Karpas-422 (cell line): ENCODE results near the gene CTBP2. TPM values are rescaled to one million over a fixed set of nuclear protein-coding genes. Genes with fewer than 3 reads are reported as not detected.

ENCODE experiments used
- DNase-seq: peaks from one replicate; pipeline ENCODE4 v3.0.0-alpha.2; 2015
- H2AFZ ChIP-seq: fragments of 200-600 bp; sonication (generic); 2 replicates; pipeline ENCODE4 v1.6.1; 2014; ENCODE audit warnings: antibody characterized with exemption, low read length, mixed read lengths
- H3K27ac ChIP-seq: fragments of 200-600 bp; sonication (generic); 2 replicates; pipeline ENCODE4 v1.5.1; 2014; ENCODE audit warnings: mild to moderate bottlenecking, low read length, moderate library complexity
- H3K27me3 ChIP-seq: fragments of 200-600 bp; sonication (generic); 2 replicates; pipeline ENCODE4 v1.6.1; 2014; ENCODE audit warnings: low read length, mixed read lengths
- H3K36me3 ChIP-seq: fragments of 200-600 bp; sonication (generic); 2 replicates; pipeline ENCODE4 v1.6.1; 2014; ENCODE audit warnings: low read length, mixed read lengths; ENCODE audit not compliant: insufficient read depth
- H3K4me1 ChIP-seq: fragments of 200-600 bp; sonication (generic); 2 replicates; pipeline ENCODE4 v1.6.1; 2014; ENCODE audit warnings: mild to moderate bottlenecking, low read length, mixed read lengths
- H3K4me2 ChIP-seq: fragments of 200-600 bp; sonication (generic); 2 replicates; pipeline ENCODE4 v1.6.1; 2014; ENCODE audit warnings: low read length, low read depth, mild to moderate bottlenecking; ENCODE audit not compliant: poor library complexity, severe bottlenecking
- H3K4me3 ChIP-seq: fragments of 200-600 bp; sonication (generic); 2 replicates; pipeline ENCODE4 v1.5.1; 2014; ENCODE audit warnings: mild to moderate bottlenecking, antibody characterized with exemption, low read length, mixed read lengths
- H3K79me2 ChIP-seq: fragments of 200-600 bp; sonication (generic); 2 replicates; pipeline ENCODE4 v1.6.1; 2014; ENCODE audit warnings: mild to moderate bottlenecking, low read length, mixed read lengths
- H3K9ac ChIP-seq: fragments of 200-600 bp; sonication (generic); 2 replicates; pipeline ENCODE4 v1.6.0; 2014; ENCODE audit warnings: low read length
- H3K9me2 ChIP-seq: fragments of 200-600 bp; sonication (generic), shearing (Covaris generic); replicated peaks from 2 replicates; pipeline ENCODE4 v1.6.0; 2014; ENCODE audit warnings: mild to moderate bottlenecking, low read length, moderate library complexity; ENCODE audit not compliant: insufficient read depth
- H3K9me3 ChIP-seq: fragments of 300-700, 200-600 bp; sonication (generic); 2 replicates; pipeline ENCODE4 v1.6.1; 2014; ENCODE audit warnings: low read length, mixed read lengths
- H4K20me1 ChIP-seq: fragments of 200-600 bp; sonication (generic); 2 replicates; pipeline ENCODE4 v1.6.1; 2014; ENCODE audit warnings: mild to moderate bottlenecking, antibody characterized with exemption, low read length, low read depth; ENCODE audit not compliant: insufficient read depth
- total RNA-seq: library from RNA; depleted of rRNA; stranded (reverse); fragments of >200 nt; shearing (Covaris generic); gene quantifications from 2 replicates; pipeline ENCODE4 v1.2.3, GENCODE V29; 2014; ENCODE audit warnings: low replicate concordance

CTBP2 gene
- total RNA-seq, 1 experiment from 2014 or later, result 0.15 TPM

GRCh38 chr10:124946945-124947344 is 213.4 kb downstream of the CTBP2 start:
- H3K9me2 ChIP-seq, result no peaks in the 10 kb centered on the region
- peaks cover 9% of the 10 kb centered on the region; the same call in 1 of the 2 replicates for H3K36me3 ChIP-seq
- 0 out of 2 replicates have a peak, but pooled peaks cover 4% of the 10 kb centered on the region for H4K20me1 ChIP-seq
- no peak for DNase-seq
- no peaks in the 10 kb centered on the region for H3K9me3 ChIP-seq
- no peak overlapping the region for H3K4me2 ChIP-seq
- no peak overlapping the region for H3K4me3 ChIP-seq
- H3K79me2 ChIP-seq, result peaks cover 97% of the 10 kb centered on the region
- no peak overlapping the region for H3K27ac ChIP-seq
- peaks cover 7% of the 10 kb centered on the region; the same call in 1 of the 2 replicates for H3K4me1 ChIP-seq
- H2AFZ ChIP-seq, result no peak overlapping the region
- H3K9ac ChIP-seq, result no peak overlapping the region
- no peaks in the 10 kb centered on the region for H3K27me3 ChIP-seq

DNA sequence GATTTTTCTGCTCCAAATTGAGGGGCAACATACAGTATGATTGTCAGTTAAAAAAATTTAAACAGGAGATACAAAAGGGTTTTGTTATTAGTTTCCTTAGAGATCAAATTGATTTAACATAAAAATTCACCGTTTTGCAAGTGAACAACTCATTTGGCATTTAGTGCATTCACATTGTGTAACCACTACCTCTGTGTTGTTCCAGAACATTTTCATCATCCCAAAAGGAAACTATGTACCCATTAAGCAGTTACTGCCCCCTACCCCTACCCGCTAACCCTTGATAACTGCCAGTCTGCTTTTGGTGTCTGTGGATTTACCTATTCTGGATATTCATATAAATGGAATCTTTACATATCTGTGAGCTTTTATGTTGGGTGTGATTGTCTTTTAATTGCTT is 215.4 kb downstream of the CTBP2 start:
- no peaks in the 10 kb centered on the region for H3K27me3 ChIP-seq
- no peaks in the 10 kb centered on the region for H3K9me2 ChIP-seq
- no peak for DNase-seq
- no peak overlapping the region for H3K9ac ChIP-seq
- H3K4me3 ChIP-seq, result no peak overlapping the region
- no peak overlapping the region for H3K27ac ChIP-seq
- no peak overlapping the region for H3K4me2 ChIP-seq
- 0 out of 2 replicates have a peak, but pooled peaks cover 4% of the 10 kb centered on the region for H4K20me1 ChIP-seq
- no peaks in the 10 kb centered on the region for H3K9me3 ChIP-seq
- H3K4me1 ChIP-seq, result peaks cover 9% of the 10 kb centered on the region; the same call in 1 of the 2 replicates
- H3K36me3 ChIP-seq, result peaks cover 9% of the 10 kb centered on the region; the same call in 1 of the 2 replicates
- H3K79me2 ChIP-seq, result peaks cover 98% of the 10 kb centered on the region
- no peak overlapping the region for H2AFZ ChIP-seq

DNA sequence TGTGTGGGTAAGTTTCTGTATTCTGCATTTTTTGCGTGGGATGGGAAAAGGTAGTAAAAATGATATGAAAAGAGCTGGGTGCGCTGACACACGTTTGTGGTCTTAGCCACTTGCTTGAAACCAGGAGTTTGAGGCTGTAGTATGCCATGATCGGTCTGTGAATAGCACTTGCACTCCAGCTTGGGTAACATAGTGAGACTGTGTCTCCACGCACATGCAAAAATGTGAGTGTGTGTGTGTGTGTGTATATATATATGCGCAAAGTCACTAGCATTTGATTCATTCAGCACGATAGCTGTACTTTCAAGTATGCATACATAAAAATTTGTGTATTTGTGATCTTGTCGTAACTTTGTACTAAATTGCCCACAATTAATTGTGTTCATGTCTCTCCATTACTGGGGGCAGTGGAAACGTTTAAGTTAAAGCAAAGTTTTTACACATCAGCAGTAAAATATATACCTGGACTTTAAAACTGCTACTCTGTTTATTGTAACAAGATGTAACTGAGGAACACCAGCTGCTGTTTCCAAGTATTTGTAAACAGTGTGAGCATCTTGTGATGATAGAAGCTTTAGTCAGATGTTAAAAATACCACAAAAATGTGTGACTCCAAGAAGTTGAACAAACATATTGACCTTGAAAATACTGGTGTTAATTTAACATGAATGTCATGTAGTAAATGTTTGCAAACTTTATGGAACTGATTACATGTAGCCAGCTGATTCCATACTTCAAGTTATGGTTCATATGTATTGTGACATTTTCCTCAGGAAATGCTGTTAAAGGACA is 216.9 kb downstream of the CTBP2 start:
- no peak overlapping the region for H3K4me2 ChIP-seq
- H3K27ac ChIP-seq, result no peak overlapping the region
- H3K36me3 ChIP-seq, result peaks cover 9% of the 10 kb centered on the region; the same call in 1 of the 2 replicates
- no peak overlapping the region for H3K4me3 ChIP-seq
- H3K9ac ChIP-seq, result no peak overlapping the region
- peaks cover 99% of the 10 kb centered on the region for H3K79me2 ChIP-seq
- no peaks in the 10 kb centered on the region for H3K9me3 ChIP-seq
- H3K9me2 ChIP-seq, result no peaks in the 10 kb centered on the region
- no peak for DNase-seq
- H2AFZ ChIP-seq, result no peak overlapping the region
- 0 out of 2 replicates have a peak, but pooled peaks cover 4% of the 10 kb centered on the region for H4K20me1 ChIP-seq
- peaks cover 12% of the 10 kb centered on the region; the same call in 1 of the 2 replicates for H3K4me1 ChIP-seq
- no peaks in the 10 kb centered on the region for H3K27me3 ChIP-seq

GRCh38 chr10:124942317-124943169 is 217.8 kb downstream of the CTBP2 start:
- Histone ChIP-seq H3K4me3 (no peak overlapping the region), H3K9me3 (no peaks in the 10 kb centered on the region), H3K27me3 (no peaks in the 10 kb centered on the region), H2AFZ (no peak overlapping the region), H3K9me2 (no peaks in the 10 kb centered on the region), H4K20me1 (0 out of 2 replicates have a peak, but pooled peaks cover 4% of the 10 kb centered on the region), H3K27ac (no peak overlapping the region), H3K36me3 (peaks cover 8% of the 10 kb centered on the region; the same call in 1 of the 2 replicates), H3K79me2 (peaks cover 99% of the 10 kb centered on the region), H3K9ac (no peak overlapping the region), H3K4me2 (no peak overlapping the region), H3K4me1 (peaks cover 12% of the 10 kb centered on the region; the same call in 1 of the 2 replicates)
- DNase-seq, result no peak

GRCh38 chr10:124941823-124942222 is 218.5 kb downstream of the CTBP2 start, which contains the start of gene ZRANB1:
ZRANB1 (plus strand) TSS chr10:124942123; CDS start chr10:124942494, 371 bp downstream.
- H4K20me1 ChIP-seq, result 0 out of 2 replicates have a peak, but pooled peaks cover 4% of the 10 kb centered on the region
- H3K9ac ChIP-seq, result no peak within 1 kb of the TSS
- no peaks in the 10 kb centered on the region for H3K9me3 ChIP-seq
- H3K4me1 ChIP-seq, result peaks cover 12% of the 10 kb centered on the region; the same call in 1 of the 2 replicates
- H2AFZ ChIP-seq, result no peak within 1 kb of the TSS
- peaks cover 99% of the 10 kb centered on the region for H3K79me2 ChIP-seq
- H3K4me3 ChIP-seq, result no peak within 1 kb of the TSS
- H3K9me2 ChIP-seq, result no peaks in the 10 kb centered on the region
- DNase-seq, result no peak
- no peaks in the 10 kb centered on the region for H3K27me3 ChIP-seq
- H3K36me3 ChIP-seq, result peaks cover 4% of the 10 kb centered on the region; the same call in 1 of the 2 replicates
- no peak within 1 kb of the TSS for H3K27ac ChIP-seq
- H3K4me2 ChIP-seq, result no peak within 1 kb of the TSS

GRCh38 chr10:124939290-124939689 is 221.1 kb downstream of the CTBP2 start:
- no peaks in the 10 kb centered on the region for H3K9me3 ChIP-seq
- no peak for DNase-seq
- no peak overlapping the region for H2AFZ ChIP-seq
- peaks cover 98% of the 10 kb centered on the region for H3K79me2 ChIP-seq
- no peak overlapping the region for H3K4me3 ChIP-seq
- H3K9ac ChIP-seq, result no peak overlapping the region
- H3K4me2 ChIP-seq, result no peak overlapping the region
- H4K20me1 ChIP-seq, result peaks cover 14% of the 10 kb centered on the region; the same call in 1 of the 2 replicates
- H3K4me1 ChIP-seq, result peaks cover 12% of the 10 kb centered on the region; the same call in 1 of the 2 replicates
- H3K27ac ChIP-seq, result no peak overlapping the region
- no peaks in the 10 kb centered on the region for H3K9me2 ChIP-seq
- no peaks in the 10 kb centered on the region for H3K36me3 ChIP-seq
- no peaks in the 10 kb centered on the region for H3K27me3 ChIP-seq

- H3K4me1 ChIP-seq, result peaks cover 3% of the 10 kb centered on the region; the same call in 1 of the 2 replicates
- no peak overlapping the region for H3K9ac ChIP-seq
- no peaks in the 10 kb centered on the region for H3K27me3 ChIP-seq
- H3K4me2 ChIP-seq, result no peak overlapping the region
- H3K9me2 ChIP-seq, result no peaks in the 10 kb centered on the region
- 0 out of 2 replicates have a peak, but pooled peaks cover 2% of the 10 kb centered on the region for H3K36me3 ChIP-seq
- H3K27ac ChIP-seq, result no peak overlapping the region
- no peak overlapping the region for H3K4me3 ChIP-seq
- peaks cover 10% of the 10 kb centered on the region; the same call in 1 of the 2 replicates for H4K20me1 ChIP-seq
- peaks cover 99% of the 10 kb centered on the region for H3K79me2 ChIP-seq
- no peak for DNase-seq
- H2AFZ ChIP-seq, result no peak overlapping the region
- H3K9me3 ChIP-seq, result no peaks in the 10 kb centered on the region
Measured at GRCh38 chr10:124936813-124937212, 223.6 kb downstream of the CTBP2 start.
